Liver (tissue), 9 donors: ENCODE results near the gene EMILIN1. TPM values are rescaled to one million over a fixed set of nuclear protein-coding genes. Genes with fewer than 3 reads are reported as not detected.

ENCODE experiments used
- DNase-seq: peaks from one replicate; pipeline ENCODE4 v3.0.0-alpha.2; 2017; ENCODE audit warnings: low spot score
- H3K27ac ChIP-seq, 2 donors: one replicate each; pipeline ENCODE4 v1.7.0; 2013; ENCODE audit warnings: inconsistent platforms in 2 of 2, low read length in 2 of 2, control low read depth in 1 of 2, low read depth in 1 of 2, mild to moderate bottlenecking in 1 of 2
- H3K27me3 ChIP-seq, 4 donors: one replicate each; pipeline versions ENCODE4 v1.6.1 to v1.7.0; 2013; ENCODE audit warnings: low read length in 3 of 4, inconsistent platforms in 1 of 4, mild to moderate bottlenecking in 1 of 4, moderate library complexity in 1 of 4; ENCODE audit not compliant: control insufficient read depth in 4 of 4, insufficient read depth in 4 of 4
- H3K36me3 ChIP-seq, 4 donors: one replicate each; pipeline versions ENCODE4 v1.6.1 to v1.7.0; 2013; ENCODE audit warnings: low read length in 3 of 4, mild to moderate bottlenecking in 3 of 4, low read depth in 1 of 4, moderate library complexity in 1 of 4; ENCODE audit not compliant: control insufficient read depth in 4 of 4, insufficient read depth in 3 of 4
- H3K4me1 ChIP-seq, 4 donors: one replicate each; pipeline versions ENCODE4 v1.6.1 to v1.7.0; 2013; ENCODE audit warnings: low read length in 3 of 4, mild to moderate bottlenecking in 3 of 4, moderate library complexity in 1 of 4; ENCODE audit not compliant: control insufficient read depth in 4 of 4, insufficient read depth in 4 of 4
- H3K4me3 ChIP-seq, 3 donors: one replicate each; pipeline versions ENCODE4 v1.6.1 to v1.7.0; 2013; ENCODE audit warnings: low read length in 3 of 3, control low read depth in 1 of 3, low read depth in 1 of 3, mild to moderate bottlenecking in 1 of 3
- H3K9ac ChIP-seq, 2 donors: one replicate each; pipeline ENCODE4 v1.7.0; 2013; ENCODE audit warnings: low read length in 2 of 2, mild to moderate bottlenecking in 2 of 2, moderate library complexity in 2 of 2, control low read depth in 1 of 2, low read depth in 1 of 2
- H3K9me3 ChIP-seq, 4 donors: one replicate each; pipeline versions ENCODE4 v1.6.1 to v1.7.0; 2013; ENCODE audit warnings: low read length in 3 of 4; ENCODE audit not compliant: control insufficient read depth in 4 of 4
- CTCF ChIP-seq: fragments of 150-350 bp; IDR thresholded peaks from 2 replicates; pipeline ENCODE4 v1.5.1; 2017; ENCODE audit warnings: improper control_type of control experiment, low read depth, low read length; ENCODE audit not compliant: missing input control
- GABPA ChIP-seq, 2 donors: IDR thresholded peaks in 1 of 2; conservative IDR thresholded peaks in 1 of 2; 2 replicates each; pipeline ENCODE4 v1.6.1; 2016; ENCODE audit warnings: antibody characterized with exemption in 2 of 2, mild to moderate bottlenecking in 1 of 2, moderate library complexity in 1 of 2
- HNF4A ChIP-seq, 2 donors: conservative IDR thresholded peaks; 2 replicates each; pipeline ENCODE4 v1.6.1; 2016; ENCODE audit warnings: antibody characterized with exemption in 2 of 2, mild to moderate bottlenecking in 2 of 2
- HNF4G ChIP-seq: IDR thresholded peaks from 2 replicates; pipeline ENCODE4 v1.6.1; 2016; ENCODE audit warnings: antibody characterized with exemption
- JUND ChIP-seq, 2 donors: IDR thresholded peaks; 2 replicates each; pipeline ENCODE4 v1.6.1; 2016; ENCODE audit warnings: antibody characterized with exemption in 2 of 2
- MAX ChIP-seq: IDR thresholded peaks from 2 replicates; pipeline ENCODE4 v1.6.1; 2016; ENCODE audit warnings: antibody characterized with exemption
- RAD21 ChIP-seq, 2 donors: IDR thresholded peaks; 2 replicates each; pipeline ENCODE4 v1.6.1; 2016; ENCODE audit warnings: antibody characterized with exemption in 2 of 2, mild to moderate bottlenecking in 2 of 2
- REST ChIP-seq: IDR thresholded peaks from 2 replicates; pipeline ENCODE4 v1.6.1; 2016; ENCODE audit warnings: antibody characterized with exemption, mild to moderate bottlenecking
- RXRA ChIP-seq, 2 donors: IDR thresholded peaks; 2 replicates each; pipeline ENCODE4 v1.6.1; 2017 to 2018; ENCODE audit warnings: antibody characterized with exemption in 2 of 2, mild to moderate bottlenecking in 1 of 2
- SP1 ChIP-seq: IDR thresholded peaks from 2 replicates; pipeline ENCODE4 v1.6.1; 2018; ENCODE audit warnings: antibody characterized with exemption, mild to moderate bottlenecking
- TAF1 ChIP-seq: conservative IDR thresholded peaks from 2 replicates; pipeline ENCODE4 v1.6.1; 2016; ENCODE audit warnings: antibody characterized with exemption, mild to moderate bottlenecking
- YY1 ChIP-seq: IDR thresholded peaks from 2 replicates; pipeline ENCODE4 v1.6.1; 2016; ENCODE audit warnings: antibody characterized with exemption, mild to moderate bottlenecking
- WGBS: extraction: QIAGEN DNeasy Blood & Tissue Kit; methylation state at CpG from one replicate; pipeline ENCODE4 v1.1.7; 2013; 5-methylcytosine and 5-hydroxymethylcytosine counted together
- polyA plus RNA-seq, 2 donors: library from polyadenylated mRNA; stranded (reverse) in 1 of 2; unstranded in 1 of 2; fragments of 200-250 nt in 1 of 2; fragments of >200 nt in 1 of 2; fragmentation: Nextera tagmentation in 1 of 2; extraction: Ambion mirVana in 1 of 2; gene quantifications; one replicate each; pipeline versions ENCODE4 v1.2.1 to v1.2.3, GENCODE V29; 2013 to 2015
- total RNA-seq, 2 donors: library from RNA; depleted of rRNA; stranded (reverse); fragments of >200 nt; gene quantifications; one replicate each; pipeline ENCODE4 v1.2.3, GENCODE V29; 2014
- donor health status: healthy.
- donor health status: healthy.
- donor health status: healthy.
- donor health status: healthy.
- donor health status: healthy.

The EMILIN1 gene
- total and polyA plus RNA-seq, 4 donors = 3.4 to 26.1 (median 24.0) TPM

GRCh38 chr2:27086724-27087593 is 8.5 kb downstream of the EMILIN1 start, which contains the start of gene KHK:
Gene KHK (plus strand): TSS chr2:27086772. CDS start chr2:27087260, 488 bp downstream.
- Histone ChIP-seq H3K36me3 (peaks cover 0 to 1% (median 0%) of the 10 kb centered on the region in 4 donors), H3K4me1 (peaks cover 7 to 65% (median 36%) of the 10 kb centered on the region in 4 donors), H3K4me3 (peak within 1 kb of the TSS; percentile 63 to 84 (median 73)), H3K27ac (peak within 1 kb of the TSS; percentile 70 to 87), H3K9ac (peak within 1 kb of the TSS; percentile 40 to 67), H3K9me3 (no peaks in the 10 kb centered on the region), H3K27me3 (no peaks in the 10 kb centered on the region)
- peak; percentile 47 for TF ChIP-seq MAX
- peak; percentile 77 for TF ChIP-seq REST
- peak; percentile 67 for TF ChIP-seq YY1
- no peak for TF ChIP-seq CTCF
- TF ChIP-seq RAD21 (IDR thresholded peaks at IDR 0.05) = peak in 1 of 2 donors; percentile 48
- no peak for TF ChIP-seq SP1
- TF ChIP-seq TAF1 = peak; percentile 33
- no peak for TF ChIP-seq GABPA (IDR thresholded peaks at IDR 0.05 in 1 of 2, conservative IDR thresholded peaks at IDR 0.05 in 1 of 2)
- peak in 1 of 2 donors; percentile 11 for TF ChIP-seq HNF4A (conservative IDR thresholded peaks at IDR 0.05)
- 6% methylated on average over 54 of the region's 54 CpGs for WGBS
- DNase-seq = peak; percentile 65

- peaks cover 9 to 65% (median 41%) of the 10 kb centered on the region in 4 donors for H3K4me1 ChIP-seq
- H3K27ac ChIP-seq = peak overlapping the region; percentile 60 to 76
- H3K27me3 ChIP-seq = no peaks in the 10 kb centered on the region
- peak overlapping the region; percentile 40 to 65 for H3K9ac ChIP-seq
- no peaks in the 10 kb centered on the region for H3K9me3 ChIP-seq
- peaks cover 0 to 1% (median 0%) of the 10 kb centered on the region in 4 donors for H3K36me3 ChIP-seq
- TF ChIP-seq RXRA (IDR thresholded peaks at IDR 0.05) (peak; percentile 52 to 65), YY1 (peak; percentile 20), HNF4A (conservative IDR thresholded peaks at IDR 0.05) (peak; percentile 56 to 63), RAD21 (IDR thresholded peaks at IDR 0.05) (peak in 1 of 2 donors; percentile 8), HNF4G (peak; percentile 12), TAF1 (no peak), JUND (IDR thresholded peaks at IDR 0.05) (no peak)
- no peak for DNase-seq
- peak overlapping the region; percentile 63 to 84 (median 70) for H3K4me3 ChIP-seq
- WGBS = 42% methylated on average over 5 of the region's 5 CpGs
These were observed 9.5 kb downstream of the EMILIN1 start for GRCh38 chr2:27087823-27088410.
